SK-N-SH treated with all-trans-retinoic acid at 6 μM for 48 hours (cell line): ENCODE data around the gene SLC2A6.

Source experiments
- ISL1 ChIP-seq: fragments of 250-450 bp; sonication (Bioruptor Pico); IDR thresholded peaks from 2 replicates; pipeline ENCODE4 v2.1.2; 2022; ENCODE audit warnings: mild to moderate bottlenecking, moderate library complexity
- RARB ChIP-seq: fragments of 250-450 bp; sonication (Bioruptor Pico); IDR thresholded peaks from 2 replicates; pipeline ENCODE4 v1.8.0; 2021; ENCODE audit warnings: mild to moderate bottlenecking, moderate library complexity
- ZFP3 ChIP-seq: fragments of 250-450 bp; sonication (Bioruptor Pico); IDR thresholded peaks from 2 replicates; pipeline ENCODE4 v1.5.0; 2020; ENCODE audit warnings: mild to moderate bottlenecking, moderate library complexity
- ZNF8 ChIP-seq: fragments of 450-650 bp; formaldehyde crosslinking; IDR thresholded peaks from 2 replicates; pipeline ENCODE4 v1.5.0; 2020; ENCODE audit warnings: mild to moderate bottlenecking, moderate library complexity
- TF ChIP-seq, protein P1 (sequence below): fragments of 250-450 bp; sonication (Bioruptor Pico); IDR thresholded peaks from 2 replicates; pipeline ENCODE4 v1.8.0; 2020; ENCODE audit warnings: mild to moderate bottlenecking, moderate library complexity, borderline replicate concordance

DNA sequence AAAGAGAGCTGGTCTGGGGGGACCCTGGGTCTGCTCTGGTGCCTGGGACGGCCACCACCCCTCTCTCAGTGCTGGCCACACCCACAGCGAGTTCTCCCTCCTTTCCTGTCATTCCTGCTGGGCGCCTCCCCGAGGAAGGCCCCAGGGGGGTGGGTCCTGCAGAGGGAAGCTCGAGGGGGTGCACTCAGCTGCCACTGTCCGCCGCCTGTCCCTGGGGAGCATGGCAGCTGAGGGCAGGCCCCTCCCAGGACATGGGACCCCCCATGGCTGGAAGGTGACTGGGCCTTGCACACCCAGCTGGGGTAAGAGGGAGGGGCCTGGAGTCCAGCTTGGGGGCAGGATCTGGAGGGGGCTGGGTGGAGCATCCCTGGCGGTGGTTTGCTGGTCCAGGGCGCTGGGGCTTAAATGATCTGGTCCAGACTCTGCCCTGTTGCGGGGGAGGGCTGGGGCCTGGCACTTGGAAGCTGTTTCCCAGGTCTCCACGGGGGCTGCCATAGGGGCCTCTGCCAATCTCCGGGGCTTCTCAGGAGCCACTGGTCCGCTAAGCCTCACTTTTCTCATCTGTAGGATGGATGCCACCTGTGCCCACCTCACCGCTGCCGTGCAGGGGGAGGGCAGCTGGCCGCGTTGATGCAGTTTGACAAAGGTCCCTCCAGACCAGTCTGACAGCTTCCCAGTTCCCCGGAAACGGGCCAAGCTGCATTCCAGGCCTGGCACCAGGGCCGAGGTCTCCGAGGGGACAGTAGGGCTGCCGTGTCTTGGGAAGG lies 6.0 kb upstream of the SLC2A6 start:
- TF ChIP-seq ZNF8 (CRISPR knock-in tag) (no peak), ISL1 (CRISPR knock-in tag) (no peak), RARB (CRISPR knock-in tag) (no peak), ZFP3 (CRISPR knock-in tag) (no peak)
- TF ChIP-seq, protein P1, sequence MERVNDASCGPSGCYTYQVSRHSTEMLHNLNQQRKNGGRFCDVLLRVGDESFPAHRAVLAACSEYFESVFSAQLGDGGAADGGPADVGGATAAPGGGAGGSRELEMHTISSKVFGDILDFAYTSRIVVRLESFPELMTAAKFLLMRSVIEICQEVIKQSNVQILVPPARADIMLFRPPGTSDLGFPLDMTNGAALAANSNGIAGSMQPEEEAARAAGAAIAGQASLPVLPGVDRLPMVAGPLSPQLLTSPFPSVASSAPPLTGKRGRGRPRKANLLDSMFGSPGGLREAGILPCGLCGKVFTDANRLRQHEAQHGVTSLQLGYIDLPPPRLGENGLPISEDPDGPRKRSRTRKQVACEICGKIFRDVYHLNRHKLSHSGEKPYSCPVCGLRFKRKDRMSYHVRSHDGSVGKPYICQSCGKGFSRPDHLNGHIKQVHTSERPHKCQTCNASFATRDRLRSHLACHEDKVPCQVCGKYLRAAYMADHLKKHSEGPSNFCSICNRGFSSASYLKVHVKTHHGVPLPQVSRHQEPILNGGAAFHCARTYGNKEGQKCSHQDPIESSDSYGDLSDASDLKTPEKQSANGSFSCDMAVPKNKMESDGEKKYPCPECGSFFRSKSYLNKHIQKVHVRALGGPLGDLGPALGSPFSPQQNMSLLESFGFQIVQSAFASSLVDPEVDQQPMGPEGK = no peak
